SK-N-SH treated with all-trans-retinoic acid at 6 μM for 48 hours (cell line): Measurements from ENCODE around the gene PIGU.

Experiments
- ATAC-seq: fragments of 200-7000 bp; cut with Tn5 transposase; 3 replicates; pipeline ENCODE4 v1.9.1; 2020; ENCODE audit warnings: mild to moderate bottlenecking, moderate library complexity
- CREB5 ChIP-seq: fragments of 250-450 bp; sonication (Bioruptor Pico); IDR thresholded peaks from 2 replicates; pipeline ENCODE4 v1.5.1; 2020; ENCODE audit warnings: low read depth, mild to moderate bottlenecking, moderate library complexity
- CSDC2 ChIP-seq: fragments of 250-450 bp; sonication (Bioruptor Pico); IDR thresholded peaks from 2 replicates; pipeline ENCODE4 v1.5.0; 2020; ENCODE audit warnings: mild to moderate bottlenecking, moderate library complexity
- CSRNP3 ChIP-seq: fragments of 250-450 bp; sonication (Bioruptor Pico); IDR thresholded peaks from 2 replicates; pipeline ENCODE4 v1.5.1; 2021; ENCODE audit warnings: mild to moderate bottlenecking, moderate library complexity
- ESRRG ChIP-seq: fragments of 250-450 bp; sonication (Bioruptor Pico); IDR thresholded peaks from 2 replicates; pipeline ENCODE4 v1.6.1; 2021; ENCODE audit warnings: mild to moderate bottlenecking
- ISL1 ChIP-seq: fragments of 250-450 bp; sonication (Bioruptor Pico); IDR thresholded peaks from 2 replicates; pipeline ENCODE4 v2.1.2; 2022; ENCODE audit warnings: mild to moderate bottlenecking, moderate library complexity
- OSR1 ChIP-seq: fragments of 250-450 bp; sonication (Bioruptor Pico); IDR thresholded peaks from 2 replicates; pipeline ENCODE4 v1.8.0; 2022; ENCODE audit warnings: moderate library complexity, mild to moderate bottlenecking, inconsistent platforms
- PPARA ChIP-seq: fragments of 250-450 bp; sonication (Bioruptor Pico); IDR thresholded peaks from 2 replicates; pipeline ENCODE4 v1.5.0; 2020; ENCODE audit warnings: mild to moderate bottlenecking, borderline replicate concordance
- SNAI2 ChIP-seq: fragments of 250-450 bp; sonication (Bioruptor Pico); IDR thresholded peaks from 2 replicates; pipeline ENCODE4 v1.5.0; 2020; ENCODE audit warnings: mild to moderate bottlenecking, moderate library complexity
- TCF4 ChIP-seq: fragments of 250-450 bp; sonication (Bioruptor Pico); IDR thresholded peaks from 2 replicates; pipeline ENCODE4 v1.8.0; 2021; ENCODE audit warnings: mild to moderate bottlenecking, moderate library complexity, borderline replicate concordance
- TSHZ2 ChIP-seq: fragments of 250-450 bp; sonication (Bioruptor Pico); IDR thresholded peaks from 2 replicates; pipeline ENCODE4 v1.5.0; 2020; ENCODE audit warnings: mild to moderate bottlenecking, moderate library complexity
- ZFP3 ChIP-seq: fragments of 250-450 bp; sonication (Bioruptor Pico); IDR thresholded peaks from 2 replicates; pipeline ENCODE4 v1.5.0; 2020; ENCODE audit warnings: mild to moderate bottlenecking, moderate library complexity
- ZNF565 ChIP-seq: fragments of 450-650 bp; formaldehyde crosslinking; conservative IDR thresholded peaks from 2 replicates; pipeline ENCODE4 v1.5.0; 2020; ENCODE audit warnings: low read depth, mild to moderate bottlenecking, moderate library complexity
- ZNF70 ChIP-seq: fragments of 450-650 bp; formaldehyde crosslinking; IDR thresholded peaks from 2 replicates; pipeline ENCODE4 v1.5.0; 2020; ENCODE audit warnings: mild to moderate bottlenecking, moderate library complexity
- ZNF8 ChIP-seq: fragments of 450-650 bp; formaldehyde crosslinking; IDR thresholded peaks from 2 replicates; pipeline ENCODE4 v1.5.0; 2020; ENCODE audit warnings: mild to moderate bottlenecking, moderate library complexity

Gene PIGU

GRCh38 chr20:34713194-34713943, 36.5 kb upstream of the PIGU start:
- peak; percentile 32 for ATAC-seq
- TF ChIP-seq CREB5 (CRISPR knock-in tag) (peak; percentile 48; the same call in 1 of the 2 replicates), TSHZ2 (CRISPR knock-in tag) (no peak), ZNF565 (CRISPR knock-in tag) (no peak), TCF4 (peak; percentile 36; the same call in 1 of the 2 replicates), ZFP3 (CRISPR knock-in tag) (no peak), ISL1 (CRISPR knock-in tag) (peak; percentile 55)
- TF ChIP-seq, all 23 proteins: peak for 3

- TF ChIP-seq ESRRG (CRISPR knock-in tag) = no peak
- no peak for TF ChIP-seq PPARA (CRISPR knock-in tag)
- ATAC-seq = no peak
Measured at GRCh38 chr20:34712525-34713192, 35.8 kb upstream of the PIGU start.

GRCh38 chr20:34711813-34712430, 35.0 kb upstream of the PIGU start:
- ATAC-seq = no peak

More at GRCh38 chr20:34711813-34712430, 35.0 kb upstream of the PIGU start:
- no peak for TF ChIP-seq ESRRG (CRISPR knock-in tag)
- no peak for TF ChIP-seq SNAI2 (CRISPR knock-in tag)
- no peak for TF ChIP-seq PPARA (CRISPR knock-in tag)
- TF ChIP-seq ZNF70 (CRISPR knock-in tag) = no peak
- TF ChIP-seq ZNF8 (CRISPR knock-in tag) = no peak
- no peak for TF ChIP-seq CSDC2 (CRISPR knock-in tag)
- no peak for TF ChIP-seq ZNF565 (CRISPR knock-in tag)
- TF ChIP-seq CREB5 (CRISPR knock-in tag) = no peak
- TF ChIP-seq OSR1 (CRISPR knock-in tag) = no peak
- no peak for TF ChIP-seq CSRNP3
- no peak for TF ChIP-seq TSHZ2 (CRISPR knock-in tag)
- TF ChIP-seq, all 23 proteins: peak for 0
